ENCODE data around the gene ACBD3. TPM values are rescaled to one million over a fixed set of nuclear protein-coding genes. Genes with fewer than 3 reads are reported as not detected.
A peak's percentile ranks its signal among the peaks of the same experiment; 100 is the strongest.

Gene ACBD3
- total RNA-seq: 10 to 100 TPM; 17.0 to 20.2 TPM

DNA sequence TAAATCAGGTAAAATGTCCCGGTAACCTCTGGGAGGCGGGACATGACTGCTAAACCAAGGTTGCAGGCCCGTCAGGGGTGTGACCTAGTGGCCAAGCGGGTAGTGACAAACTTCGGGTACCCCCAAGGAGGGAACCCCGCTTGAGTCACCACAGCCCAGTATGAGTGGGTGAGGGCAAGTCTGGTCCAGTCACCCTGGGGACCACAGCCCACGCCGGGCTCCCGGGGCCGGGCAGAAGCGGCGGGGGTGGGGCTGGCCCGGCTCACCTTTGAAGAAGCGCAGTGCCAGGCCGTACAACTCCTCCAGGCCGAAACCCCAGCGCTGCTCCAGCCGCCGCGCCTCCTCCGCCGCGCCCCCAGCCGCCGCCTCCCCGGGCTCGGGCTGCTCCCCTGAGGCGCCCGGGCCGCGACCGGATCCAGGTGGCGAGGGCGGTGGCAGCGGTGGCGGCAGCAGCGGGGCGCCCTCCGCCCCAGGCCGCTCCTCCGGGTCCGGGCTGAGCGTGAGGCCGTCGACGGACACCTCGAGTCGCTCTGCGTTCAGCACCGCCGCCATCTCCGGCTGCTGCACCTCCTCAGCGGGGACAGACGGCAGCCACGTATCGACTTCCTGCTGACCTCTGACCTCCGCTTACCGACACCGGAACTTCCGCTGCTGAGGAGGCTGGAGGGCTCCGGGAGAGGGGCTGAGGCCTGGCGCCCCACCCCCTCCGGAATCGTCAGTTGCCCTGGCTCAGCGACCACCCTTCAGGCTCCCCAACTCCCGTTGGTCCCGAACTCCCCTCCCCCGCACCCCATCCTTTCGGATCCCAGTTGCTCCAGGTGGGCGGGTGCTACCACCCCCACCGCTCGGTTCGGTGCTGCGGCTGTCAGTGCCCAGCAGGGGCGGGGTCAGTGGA is at the start of gene ACBD3:
Gene ACBD3 (minus strand): TSS at position 618 of the 895 bp plus-strand sequence. CDS start 66 bp downstream, at position 552.
- Mint-ChIP-seq H3K27ac (peak within 1 kb of the TSS; percentile 92), H3K4me3 (peak within 1 kb of the TSS; percentile 91), H3K36me3 (ENCODE audit: low read depth) (peaks cover 14% of the 10 kb centered on the region), H3K9me3 (ENCODE audit: low read depth) (no peaks in the 10 kb centered on the region), H3K27me3 (no peaks in the 10 kb centered on the region), H3K4me1 (peaks cover 36% of the 10 kb centered on the region)
- intact Hi-C loops (cut with DNase I, micrococcal nuclease): loop anchor here (1.0 to 10.0 kb wide), 9 partner anchors 61 to 558 kb away; partner anchors contain the start of genes H3-3A (in 2 of the 2), SDE2 (in 2 of the 2), LIN9 (in 1 of the 2) and PARP1 (in 1 of the 2)
- ChIA-PET POLR2A (no interaction called here), CTCF (interaction anchor here (0.6 to 1.3 kb wide), 8 partner anchors 9 to 222 kb away, joined by 3 to 4 read pairs (median 3); partner anchors contain the start of gene LIN9)
- ATAC-seq (peak; percentile 97), DNase-seq (peak; percentile 91)

DNA sequence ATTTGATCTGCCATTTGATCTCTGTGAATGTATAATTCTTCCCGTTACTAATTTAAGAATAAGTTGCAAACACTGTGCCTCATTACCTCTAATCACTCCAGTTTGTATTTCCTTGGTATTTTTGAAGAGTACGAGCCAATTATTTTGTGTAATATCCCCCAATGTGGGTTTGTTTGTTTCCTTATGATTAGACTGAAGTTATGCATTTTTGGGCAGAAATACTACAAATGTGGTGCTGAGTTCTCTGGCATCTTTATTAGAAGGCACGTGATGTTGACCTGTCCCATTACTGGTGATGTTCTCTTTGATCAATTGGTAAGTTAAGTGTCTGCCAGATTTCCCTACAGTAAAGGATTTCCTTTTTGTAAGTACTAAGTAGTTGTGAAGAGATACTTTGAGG is 47.3 kb upstream of the ACBD3 start:
- ATAC-seq (no peak), DNase-seq (no peak)
- Mint-ChIP-seq H3K9me3 (ENCODE audit: low read depth) (no peaks in the 10 kb centered on the region), H3K36me3 (ENCODE audit: low read depth) (peaks cover 19% of the 10 kb centered on the region), H3K4me3 (no peak overlapping the region), H3K27me3 (no peaks in the 10 kb centered on the region), H3K27ac (no peak overlapping the region), H3K4me1 (no peaks in the 10 kb centered on the region)
- intact Hi-C loops (cut with DNase I, micrococcal nuclease): no loop called here
- CTCF ChIA-PET: no interaction called here
- POLR2A ChIA-PET: no interaction called here

DNA sequence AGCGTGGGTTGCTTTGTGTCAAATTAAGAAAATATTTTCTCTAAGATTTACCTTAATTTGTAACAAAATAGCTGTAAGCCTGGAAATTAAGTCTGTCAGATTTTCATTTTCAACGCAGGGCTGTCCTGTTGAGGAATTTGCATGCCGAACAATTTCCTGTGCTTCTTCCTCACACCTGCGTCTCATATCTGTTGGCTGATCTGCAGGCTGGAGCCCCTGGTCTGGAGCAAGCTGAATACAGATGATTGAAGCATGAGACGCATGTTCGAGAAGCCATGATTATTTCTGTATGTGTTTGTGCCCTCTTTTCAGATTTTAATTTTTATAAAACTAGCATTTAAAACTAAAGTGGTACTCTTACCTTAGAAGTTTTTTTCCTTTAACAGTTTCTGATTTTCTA is 46.8 kb upstream of the ACBD3 start:
- intact Hi-C loops (cut with DNase I, micrococcal nuclease): no loop called here
- no peaks in the 10 kb centered on the region for H3K9me3 Mint-ChIP-seq (ENCODE audit: low read depth)
- no peak overlapping the region for H3K27ac Mint-ChIP-seq
- H3K4me3 Mint-ChIP-seq: no peak overlapping the region
- peaks cover 16% of the 10 kb centered on the region for H3K36me3 Mint-ChIP-seq (ENCODE audit: low read depth)
- no peaks in the 10 kb centered on the region for H3K27me3 Mint-ChIP-seq
- no peak for ATAC-seq
- ChIA-PET POLR2A (no interaction called here), CTCF (interaction anchor here (0.9 kb wide), 1 partner anchor 32 kb away, joined by 4 read pairs; no protein-coding TSS in a partner anchor)
- no peak for DNase-seq
- no peaks in the 10 kb centered on the region for H3K4me1 Mint-ChIP-seq

DNA sequence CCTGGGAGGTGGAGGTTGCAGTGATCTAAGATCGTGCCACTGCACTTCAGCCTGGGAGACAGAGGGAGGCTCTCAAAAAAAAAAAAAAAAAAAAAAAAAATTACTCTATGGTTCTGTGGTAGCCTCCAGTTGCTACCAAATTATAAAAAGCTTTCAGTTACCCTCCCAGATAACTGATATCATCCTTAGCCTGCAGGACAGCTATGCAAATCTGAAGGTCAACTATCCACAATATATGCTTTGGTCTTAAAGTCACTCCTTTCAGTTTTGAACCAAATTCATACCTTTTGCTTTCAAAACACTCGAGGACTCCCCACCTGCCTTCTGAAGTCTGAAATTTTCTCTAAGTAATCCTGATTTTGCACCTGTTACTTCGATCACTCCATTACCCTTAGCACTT is 40.1 kb upstream of the ACBD3 start:
- H3K4me1 Mint-ChIP-seq: peaks cover 8% of the 10 kb centered on the region
- intact Hi-C loops (cut with DNase I, micrococcal nuclease): no loop called here
- no peak overlapping the region for H3K4me3 Mint-ChIP-seq
- no peaks in the 10 kb centered on the region for H3K9me3 Mint-ChIP-seq (ENCODE audit: low read depth)
- ATAC-seq (no peak), DNase-seq (no peak)
- POLR2A ChIA-PET: no interaction called here
- H3K27me3 Mint-ChIP-seq: peaks cover 14% of the 10 kb centered on the region
- H3K27ac Mint-ChIP-seq: no peak overlapping the region
- no peaks in the 10 kb centered on the region for H3K36me3 Mint-ChIP-seq (ENCODE audit: low read depth)
- CTCF ChIA-PET: interaction anchor here (0.7 to 1.0 kb wide), 2 partner anchors 12 to 48 kb away, joined by 3 to 4 read pairs; no protein-coding TSS in a partner anchor

DNA sequence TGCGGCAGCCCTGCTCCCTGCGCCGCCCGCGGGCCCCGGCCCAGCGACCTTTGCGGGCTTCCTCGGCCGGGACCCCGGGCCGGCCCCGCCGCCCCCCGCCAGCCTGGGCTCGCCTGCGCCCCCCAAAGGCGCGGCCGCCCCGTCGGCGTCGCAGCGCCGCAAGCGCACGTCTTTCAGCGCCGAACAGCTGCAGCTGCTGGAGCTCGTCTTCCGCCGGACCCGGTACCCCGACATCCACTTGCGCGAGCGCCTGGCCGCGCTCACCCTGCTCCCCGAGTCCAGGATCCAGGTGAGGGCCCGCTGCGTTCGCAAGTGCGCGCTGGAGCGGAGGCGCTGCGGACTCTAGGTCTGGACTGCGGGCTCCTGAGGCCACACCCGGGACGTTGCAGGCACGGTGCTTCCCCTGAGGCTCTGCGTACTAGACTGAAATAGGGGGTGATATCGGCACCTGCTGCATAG is 37.3 kb upstream of the ACBD3 start:
- H3K4me1 Mint-ChIP-seq: peaks cover 8% of the 10 kb centered on the region
- CTCF ChIA-PET: interaction anchor here (0.6 to 2.2 kb wide), 3 partner anchors 27 to 99 kb away, joined by 3 to 12 read pairs (median 4); no protein-coding TSS in a partner anchor
- no peaks in the 10 kb centered on the region for H3K36me3 Mint-ChIP-seq (ENCODE audit: low read depth)
- H3K4me3 Mint-ChIP-seq: peak overlapping the region; percentile 67
- H3K27me3 Mint-ChIP-seq: peaks cover 19% of the 10 kb centered on the region
- DNase-seq (peak; percentile 52), ATAC-seq (peak; percentile 61)
- no peak overlapping the region for H3K27ac Mint-ChIP-seq
- POLR2A ChIA-PET: no interaction called here
- intact Hi-C loops (cut with DNase I, micrococcal nuclease): loop anchor here in 1 of 2 experiments (5.0 kb wide), 1 partner anchor 108 kb away; no protein-coding TSS in a partner anchor
- H3K9me3 Mint-ChIP-seq (ENCODE audit: low read depth): no peaks in the 10 kb centered on the region

DNA sequence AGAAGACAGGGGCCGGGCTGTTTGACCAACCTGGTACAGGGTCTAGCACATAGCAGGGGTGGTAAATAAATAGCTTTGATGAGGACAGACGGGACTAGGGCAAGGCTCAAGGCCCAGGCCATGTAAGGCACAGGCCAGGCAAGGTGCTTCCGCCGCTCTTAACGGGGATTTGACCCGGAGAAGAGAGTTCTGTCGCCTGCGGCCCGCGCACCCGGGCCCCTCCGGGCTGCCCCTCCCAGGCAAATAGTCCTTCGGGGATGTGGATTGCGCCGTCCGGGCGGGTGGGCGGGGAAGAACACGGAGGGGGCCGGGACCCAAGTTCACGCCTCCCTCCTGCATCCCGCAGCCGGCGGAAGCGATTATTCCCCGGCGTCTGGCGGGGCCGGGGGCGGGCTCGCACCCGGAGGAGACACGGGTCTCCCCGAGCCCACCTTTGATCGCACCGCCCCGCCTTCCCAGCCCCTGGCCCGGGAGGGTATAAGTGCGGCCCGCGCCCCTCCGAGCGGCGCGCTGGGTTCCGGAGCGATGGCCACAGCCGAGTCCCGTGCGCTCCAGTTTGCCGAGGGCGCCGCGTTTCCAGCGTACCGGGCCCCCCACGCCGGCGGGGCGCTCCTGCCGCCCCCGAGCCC is 36.7 kb upstream of the ACBD3 start, which contains the start of gene MIXL1:
Gene MIXL1 (plus strand): TSS at position 508 of the 629 bp plus-strand sequence. CDS start 18 bp downstream, at position 526.
- H3K27ac Mint-ChIP-seq: no peak within 1 kb of the TSS
- H3K4me1 Mint-ChIP-seq: peaks cover 8% of the 10 kb centered on the region

DNA sequence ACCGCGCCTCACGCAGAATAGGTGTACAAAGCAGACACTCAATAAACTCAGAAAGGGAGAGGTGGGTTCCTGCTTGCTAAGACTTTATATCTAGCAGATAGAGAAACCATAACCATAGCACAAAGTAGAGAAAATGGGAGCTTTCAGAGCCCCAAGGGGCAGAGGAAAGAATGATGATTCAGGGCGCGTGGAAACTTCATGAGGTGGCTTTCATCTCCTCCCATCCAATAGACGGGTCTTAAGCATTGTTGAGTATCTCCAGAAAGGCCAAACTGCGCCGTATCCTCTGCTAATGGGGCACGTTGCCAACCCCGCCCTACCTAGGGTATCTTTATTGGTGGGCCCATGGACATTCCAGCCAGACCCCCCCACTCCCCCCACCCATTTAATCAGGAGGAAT is 36.1 kb upstream of the ACBD3 start:
- POLR2A ChIA-PET: interaction anchor here (0.7 kb wide), 1 partner anchor 66 kb away, joined by 3 read pairs; no protein-coding TSS in a partner anchor
- no peaks in the 10 kb centered on the region for H3K9me3 Mint-ChIP-seq (ENCODE audit: low read depth)
- no peak overlapping the region for H3K27ac Mint-ChIP-seq
- intact Hi-C loops (cut with DNase I, micrococcal nuclease): loop anchor here in 1 of 2 experiments (5.0 kb wide), 1 partner anchor 110 kb away; no protein-coding TSS in a partner anchor
- ATAC-seq (peak; percentile 54), DNase-seq (peak; percentile 46)
- H3K4me3 Mint-ChIP-seq: peak overlapping the region; percentile 47
- CTCF ChIA-PET: interaction anchor here (1.3 kb wide), 1 partner anchor 98 kb away, joined by 3 read pairs; no protein-coding TSS in a partner anchor
- H3K27me3 Mint-ChIP-seq: peaks cover 19% of the 10 kb centered on the region
- H3K36me3 Mint-ChIP-seq (ENCODE audit: low read depth): no peaks in the 10 kb centered on the region
- H3K4me1 Mint-ChIP-seq: peaks cover 8% of the 10 kb centered on the region

More for the DNA sequence above, 36.7 kb upstream of the ACBD3 start, which contains the start of gene MIXL1:
- DNase-seq (peak; percentile 18), ATAC-seq (peak; percentile 31)
- Mint-ChIP-seq H3K9me3 (ENCODE audit: low read depth) (no peaks in the 10 kb centered on the region), H3K27me3 (peaks cover 19% of the 10 kb centered on the region), H3K36me3 (ENCODE audit: low read depth) (no peaks in the 10 kb centered on the region), H3K4me3 (peak within 1 kb of the TSS; percentile 67)
- intact Hi-C loops (cut with DNase I, micrococcal nuclease): loop anchor here in 1 of 2 experiments (5.0 kb wide), 1 partner anchor 109 kb away; no protein-coding TSS in a partner anchor
- ChIA-PET POLR2A (no interaction called here), CTCF (interaction anchor here (0.5 to 1.5 kb wide), 3 partner anchors 26 to 141 kb away, joined by 3 to 5 read pairs (median 4); no protein-coding TSS in a partner anchor)

DNA sequence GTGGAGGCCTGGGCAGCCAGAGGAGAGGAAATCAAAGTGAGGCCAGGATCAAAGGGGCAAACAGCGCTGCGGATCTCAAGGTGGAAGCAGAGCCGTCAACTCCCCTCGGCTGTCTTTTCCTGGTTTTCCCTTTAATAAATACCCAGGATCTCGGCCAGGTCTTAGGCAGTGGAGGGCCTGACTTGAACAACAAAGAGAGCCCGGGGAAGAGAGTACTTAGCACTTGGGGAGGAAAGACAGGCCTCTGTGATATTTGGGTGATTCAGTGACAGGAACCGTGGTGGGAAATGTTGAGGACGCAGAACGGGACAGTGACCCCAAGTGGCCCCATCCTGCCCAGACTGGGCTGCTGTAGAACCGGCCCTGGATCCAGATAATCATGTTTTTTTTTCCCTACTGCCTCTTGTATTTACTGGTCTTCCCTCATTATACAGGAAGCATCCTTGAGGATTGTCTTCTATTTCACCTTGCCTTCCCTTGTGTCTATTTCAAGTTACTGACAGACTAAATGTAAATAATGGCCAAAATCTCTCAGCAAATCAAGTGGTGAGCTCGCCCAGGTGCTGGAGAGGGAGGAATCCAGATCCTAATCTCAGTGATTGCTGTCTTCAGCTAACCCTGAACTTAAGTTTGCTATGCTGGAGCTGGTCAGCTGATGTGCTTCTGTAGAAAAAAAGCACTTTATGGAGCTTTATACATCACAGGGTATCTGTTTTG is 34.1 kb upstream of the ACBD3 start:
- CTCF ChIA-PET: interaction anchor here (0.9 kb wide), 1 partner anchor 23 kb away, joined by 3 read pairs; no protein-coding TSS in a partner anchor
- DNase-seq: no peak
- H3K4me3 Mint-ChIP-seq: no peak overlapping the region
- intact Hi-C loops (cut with DNase I, micrococcal nuclease): loop anchor here in 1 of 2 experiments (5.0 kb wide), 1 partner anchor 112 kb away; no protein-coding TSS in a partner anchor
- peaks cover 19% of the 10 kb centered on the region for H3K27me3 Mint-ChIP-seq
- no peaks in the 10 kb centered on the region for H3K36me3 Mint-ChIP-seq (ENCODE audit: low read depth)
- no peak overlapping the region for H3K27ac Mint-ChIP-seq
- H3K4me1 Mint-ChIP-seq: peaks cover 8% of the 10 kb centered on the region
- POLR2A ChIA-PET: no interaction called here
- ATAC-seq: no peak
- no peaks in the 10 kb centered on the region for H3K9me3 Mint-ChIP-seq (ENCODE audit: low read depth)

DNA sequence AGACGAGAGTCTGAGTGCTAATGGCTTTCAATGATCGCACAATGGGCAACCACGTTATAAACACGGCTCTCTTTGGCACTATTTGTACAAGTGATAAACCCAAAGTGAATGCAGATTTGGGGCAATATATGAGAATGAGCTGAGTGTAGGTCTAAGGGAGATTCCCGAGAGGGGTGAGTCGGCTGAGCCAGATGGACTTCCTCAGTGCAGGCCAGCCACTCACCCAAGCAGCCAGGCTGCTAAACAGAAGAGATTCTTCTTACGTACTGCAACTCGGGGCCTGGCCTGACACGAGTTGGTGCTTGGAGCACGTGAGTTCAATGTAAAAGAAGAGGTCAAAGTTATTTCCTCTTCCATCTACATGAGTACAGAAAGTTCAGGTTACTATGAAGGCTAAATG is 30.7 kb upstream of the ACBD3 start:
- DNase-seq (no peak), ATAC-seq (no peak)
- peaks cover 8% of the 10 kb centered on the region for H3K27me3 Mint-ChIP-seq
- no peaks in the 10 kb centered on the region for H3K9me3 Mint-ChIP-seq (ENCODE audit: low read depth)
- intact Hi-C loops (cut with DNase I, micrococcal nuclease): no loop called here
- no peak overlapping the region for H3K4me3 Mint-ChIP-seq
- ChIA-PET POLR2A (no interaction called here), CTCF (no interaction called here)
- H3K4me1 Mint-ChIP-seq: peaks cover under 1% of the 10 kb centered on the region
- H3K27ac Mint-ChIP-seq: no peak overlapping the region
- H3K36me3 Mint-ChIP-seq (ENCODE audit: low read depth): no peaks in the 10 kb centered on the region

DNA sequence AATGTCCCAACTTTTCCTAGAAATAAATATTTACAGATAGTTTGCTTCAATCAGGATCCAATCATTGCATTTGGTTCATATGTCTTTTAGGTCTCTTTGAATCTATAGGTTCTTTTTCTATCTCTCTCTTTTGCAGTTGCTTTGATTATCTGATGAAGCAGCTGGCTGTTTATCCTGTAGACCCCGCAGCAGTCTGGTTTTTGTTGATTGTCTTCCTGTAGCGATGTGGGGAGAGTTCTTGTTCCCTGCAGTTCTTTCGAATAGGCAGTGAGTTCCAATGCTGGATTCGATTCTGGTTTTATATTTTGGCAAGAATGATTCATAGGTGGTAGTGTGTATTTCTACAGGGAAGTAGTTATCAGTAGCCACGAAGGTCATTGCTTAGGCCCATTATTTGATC is 29.5 kb upstream of the ACBD3 start:
- H3K4me1 Mint-ChIP-seq: no peaks in the 10 kb centered on the region
- H3K27me3 Mint-ChIP-seq: peaks cover 2% of the 10 kb centered on the region
- no peak overlapping the region for H3K4me3 Mint-ChIP-seq
- DNase-seq (no peak), ATAC-seq (no peak)
- ChIA-PET POLR2A (no interaction called here), CTCF (no interaction called here)
- H3K36me3 Mint-ChIP-seq (ENCODE audit: low read depth): no peaks in the 10 kb centered on the region
- intact Hi-C loops (cut with DNase I, micrococcal nuclease): no loop called here
- H3K9me3 Mint-ChIP-seq (ENCODE audit: low read depth): no peaks in the 10 kb centered on the region
- no peak overlapping the region for H3K27ac Mint-ChIP-seq
